ENCODE measurements around the gene FRG2.
"Not testable (repeated sequence)": the region's sequence is repeated elsewhere in the genome, so short reads cannot be mapped to it uniquely, and the experiment has no call there.

Gene FRG2

DNA sequence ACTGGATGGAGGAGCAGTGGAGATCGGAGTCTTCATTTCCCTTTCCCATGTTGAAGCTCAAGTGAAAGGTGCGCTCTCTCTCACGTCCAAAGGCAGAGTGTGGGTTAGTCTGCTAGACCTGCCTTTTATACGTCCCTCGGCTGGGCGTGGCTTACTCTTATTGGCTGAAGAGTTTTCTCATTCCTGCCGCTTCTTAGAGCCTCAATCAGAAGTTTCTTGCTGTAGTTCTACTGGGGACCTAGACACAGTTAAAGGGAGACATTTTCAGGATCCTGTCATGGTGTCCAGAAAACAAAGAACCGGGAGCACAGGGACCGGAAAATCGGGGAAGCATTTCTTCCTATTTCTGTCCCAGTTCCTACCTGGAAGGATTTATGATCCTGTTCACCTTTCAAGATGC lies at the start of gene FRG2:
TSS of gene FRG2 (minus strand) at position 101 of the 400 bp plus-strand sequence. CDS start at position 49, 52 bp downstream.
- in situ Hi-C loops (cut with HindIII; ENCODE audit: low pct_ligation_motif_present, low pct_unique_long_range_greater_than_20kb, low sequenced_read_pairs); DNase-seq: not testable (repeated sequence)

DNA sequence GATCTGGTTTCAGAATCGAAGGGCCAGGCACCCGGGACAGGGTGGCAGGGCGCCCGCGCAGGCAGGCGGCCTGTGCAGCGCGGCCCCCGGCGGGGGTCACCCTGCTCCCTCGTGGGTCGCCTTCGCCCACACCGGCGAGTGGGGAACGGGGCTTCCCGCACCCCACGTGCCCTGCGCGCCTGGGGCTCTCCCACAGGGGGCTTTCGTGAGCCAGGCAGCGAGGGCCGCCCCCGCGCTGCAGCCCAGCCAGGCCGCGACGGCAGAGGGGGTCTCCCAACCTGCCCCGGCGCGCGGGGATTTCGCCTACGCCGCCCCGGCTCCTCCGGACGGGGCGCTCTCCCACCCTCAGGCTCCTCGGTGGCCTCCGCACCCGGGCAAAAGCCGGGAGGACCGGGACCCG lies 41.3 kb upstream of the FRG2 start:
- DNase-seq; in situ Hi-C loops (cut with HindIII; ENCODE audit: low pct_ligation_motif_present, low pct_unique_long_range_greater_than_20kb, low sequenced_read_pairs): not testable (repeated sequence)

DNA sequence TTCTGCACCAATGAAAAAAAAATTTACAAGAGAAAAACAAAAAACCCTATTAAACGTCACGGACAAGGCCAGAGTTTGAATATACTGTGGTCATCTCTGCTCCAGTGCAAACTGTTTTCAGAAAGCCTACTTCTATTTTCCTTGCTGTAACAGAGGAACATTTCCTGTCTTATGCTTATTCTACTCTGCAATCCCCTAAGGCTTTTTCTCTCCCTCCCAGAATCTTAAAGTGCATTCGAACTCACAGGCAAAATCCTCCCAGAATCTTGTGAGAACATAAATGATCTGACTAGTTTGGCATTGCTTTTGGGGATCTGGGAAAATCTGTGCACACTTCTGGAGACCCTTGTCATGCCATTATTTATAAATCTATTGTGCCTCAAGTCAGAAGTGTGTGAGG lies 37.7 kb upstream of the FRG2 start:
- in situ Hi-C loops (cut with HindIII; ENCODE audit: low pct_ligation_motif_present, low pct_unique_long_range_greater_than_20kb, low sequenced_read_pairs); DNase-seq: not testable (repeated sequence)

DNA sequence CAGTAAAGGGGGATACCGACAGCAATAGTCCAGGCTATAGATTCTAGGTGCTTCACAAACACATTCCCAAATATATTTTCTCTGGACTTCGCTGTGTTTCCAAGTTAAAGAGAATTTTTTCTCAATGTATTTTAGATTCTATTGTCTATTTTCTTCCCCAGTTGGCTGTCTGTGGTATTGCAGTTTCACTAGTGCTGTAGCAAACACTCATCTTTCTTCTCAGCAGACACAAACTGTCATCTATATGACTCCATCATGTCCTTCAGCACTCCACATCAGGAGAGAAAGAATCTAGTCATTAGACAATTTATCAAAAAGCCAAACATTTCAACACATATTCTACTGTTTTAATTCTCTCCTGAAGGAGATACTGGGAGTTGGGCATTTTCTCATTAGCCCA lies 37.3 kb upstream of the FRG2 start, which contains the start of gene DBET:
TSS of gene DBET (plus strand) at position 161 of the 400 bp plus-strand sequence.
- in situ Hi-C loops (cut with HindIII; ENCODE audit: low pct_ligation_motif_present, low pct_unique_long_range_greater_than_20kb, low sequenced_read_pairs) = not testable (repeated sequence)

DNA sequence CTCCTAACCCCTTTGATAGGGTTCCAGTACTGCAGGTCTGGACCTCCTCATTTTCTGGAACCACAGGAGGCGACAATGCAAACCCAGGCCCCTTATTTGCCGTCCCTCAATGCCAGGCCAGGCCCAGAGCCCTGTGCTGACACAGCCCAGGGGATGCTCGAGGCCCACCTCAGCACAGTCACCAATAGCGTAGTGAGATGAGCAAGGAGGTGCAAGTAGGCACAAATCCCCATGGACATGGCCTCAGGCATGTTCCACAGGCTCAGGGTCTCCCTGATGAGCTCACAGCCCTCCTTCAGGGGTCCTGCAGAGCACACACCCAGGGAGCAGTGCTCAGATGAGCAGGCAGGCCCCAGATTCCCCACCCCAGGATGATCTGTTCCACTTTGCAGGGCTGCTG lies 31.9 kb upstream of the FRG2 start:
- DNase-seq; in situ Hi-C loops (cut with HindIII; ENCODE audit: low pct_ligation_motif_present, low pct_unique_long_range_greater_than_20kb, low sequenced_read_pairs): not testable (repeated sequence)

More for the DNA sequence above, 37.3 kb upstream of the FRG2 start, which contains the start of gene DBET:
- DNase-seq = not testable (repeated sequence)

DNA sequence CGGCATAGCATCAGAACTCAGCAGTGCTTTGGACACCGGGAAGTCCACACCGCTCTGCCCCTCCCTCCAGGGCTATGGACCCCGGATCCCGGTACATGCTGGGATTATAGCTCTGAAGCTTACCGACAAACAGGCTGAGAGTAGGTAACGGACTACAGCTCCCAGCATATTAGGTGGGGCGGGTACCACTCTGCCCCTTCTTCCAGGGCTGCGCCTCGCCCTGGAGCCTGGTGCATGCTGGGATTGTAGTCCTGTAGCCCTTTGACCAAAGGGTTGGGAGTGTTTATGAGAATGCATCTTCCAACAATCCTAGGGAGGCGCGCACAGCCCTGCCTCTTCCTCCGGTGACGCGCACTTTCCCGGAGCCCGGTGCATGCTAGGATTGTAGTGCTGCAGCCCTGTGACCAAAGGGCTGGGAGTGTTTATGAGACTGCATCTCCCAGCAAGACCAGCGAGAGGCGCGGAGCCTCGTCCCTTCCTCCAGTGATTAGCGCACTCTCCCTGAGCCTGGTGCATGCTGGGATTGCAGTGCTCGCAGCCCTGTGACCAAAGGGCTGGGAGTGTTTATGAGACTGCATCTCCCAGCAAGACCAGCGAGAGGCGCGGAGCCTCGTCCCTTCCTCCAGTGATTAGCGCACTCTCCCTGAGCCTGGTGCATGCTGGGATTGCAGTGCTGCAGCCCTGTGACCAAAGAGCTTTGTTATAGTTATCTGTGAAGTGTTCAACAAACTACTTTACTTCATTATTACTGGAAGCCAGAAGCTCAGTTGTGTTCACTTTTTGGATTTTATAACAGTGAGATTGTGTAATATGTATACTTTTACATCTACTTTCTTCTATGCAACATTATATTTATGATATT lies 22.6 kb upstream of the FRG2 start:
- DNase-seq; in situ Hi-C loops (cut with HindIII; ENCODE audit: low pct_ligation_motif_present, low pct_unique_long_range_greater_than_20kb, low sequenced_read_pairs): not testable (repeated sequence)

DNA sequence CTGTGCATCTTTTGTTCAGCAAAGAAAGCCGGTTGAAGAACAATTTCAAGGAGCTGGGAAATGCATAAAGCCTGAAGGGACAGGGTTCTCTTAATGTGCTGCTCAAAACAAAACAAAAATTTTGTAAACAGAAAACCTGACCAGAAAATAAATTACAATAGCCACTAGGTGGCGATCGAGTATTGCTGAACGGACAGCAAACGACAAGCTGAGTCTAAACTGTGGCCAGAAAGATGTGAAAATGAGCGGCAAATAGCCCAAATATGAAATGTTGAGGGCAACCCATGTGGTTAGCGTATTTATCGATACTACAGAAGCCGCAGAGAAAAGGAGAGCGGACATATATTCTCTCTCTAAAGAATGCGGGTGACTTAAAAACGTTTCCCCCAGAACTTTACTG lies 20.6 kb upstream of the FRG2 start:
- in situ Hi-C loops (cut with HindIII; ENCODE audit: low pct_ligation_motif_present, low pct_unique_long_range_greater_than_20kb, low sequenced_read_pairs); DNase-seq: not testable (repeated sequence)

DNA sequence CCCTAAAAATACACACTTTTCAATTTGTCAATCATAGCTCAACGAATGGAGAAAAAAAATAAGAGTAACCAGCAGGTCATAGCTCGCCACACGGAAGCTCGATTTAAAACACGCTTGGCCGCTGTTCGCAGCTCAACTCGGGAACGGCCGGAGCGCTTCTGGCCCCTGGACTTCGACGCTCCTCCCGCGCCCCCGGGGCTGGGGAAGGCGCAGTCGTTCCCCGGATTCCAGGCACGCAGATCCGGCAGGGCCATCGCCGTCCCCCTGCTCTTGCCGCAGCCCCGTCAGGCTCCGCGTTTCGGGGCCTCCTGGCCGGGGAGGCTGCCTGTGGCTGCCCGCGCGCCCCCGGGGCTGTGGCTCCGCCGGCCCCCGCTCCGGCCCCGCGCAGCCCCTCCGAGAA lies 13.8 kb upstream of the FRG2 start:
- DNase-seq; in situ Hi-C loops (cut with HindIII; ENCODE audit: low pct_ligation_motif_present, low pct_unique_long_range_greater_than_20kb, low sequenced_read_pairs): not testable (repeated sequence)

DNA sequence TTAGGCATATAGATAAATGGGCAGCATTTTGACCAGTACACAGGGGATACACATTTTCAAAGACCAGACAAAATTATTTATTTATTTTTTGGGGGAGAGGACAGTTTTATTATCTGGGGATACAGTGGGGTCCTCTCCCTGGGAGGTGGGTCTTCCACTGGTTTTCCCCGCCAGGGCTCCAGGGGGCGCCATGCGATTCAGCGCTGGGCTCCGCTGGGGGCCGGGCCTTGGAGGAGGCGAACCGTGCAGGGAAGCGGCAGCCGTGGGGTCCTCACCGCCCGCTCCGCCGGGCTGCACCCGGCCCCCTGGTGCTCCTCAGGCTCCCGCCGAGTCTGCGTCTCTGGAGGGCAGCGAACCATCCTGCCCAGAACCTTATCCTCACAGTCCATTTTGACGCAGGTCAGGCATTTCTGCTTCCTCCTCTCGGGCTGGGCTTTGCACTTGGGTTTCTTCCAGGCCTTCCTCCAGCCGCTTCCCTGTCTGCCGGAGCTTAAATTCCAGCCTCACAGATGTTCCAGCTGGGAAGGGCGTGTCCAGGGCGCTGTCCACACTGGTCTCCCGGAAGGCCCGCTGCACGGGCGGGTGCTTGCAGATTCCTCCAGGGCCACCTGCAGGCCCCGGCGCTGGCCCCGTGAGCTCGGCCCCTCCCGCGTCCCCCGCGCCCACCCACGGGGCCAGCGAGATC lies 10.8 kb upstream of the FRG2 start:
- in situ Hi-C loops (cut with HindIII; ENCODE audit: low pct_ligation_motif_present, low pct_unique_long_range_greater_than_20kb, low sequenced_read_pairs); DNase-seq: not testable (repeated sequence)

DNA sequence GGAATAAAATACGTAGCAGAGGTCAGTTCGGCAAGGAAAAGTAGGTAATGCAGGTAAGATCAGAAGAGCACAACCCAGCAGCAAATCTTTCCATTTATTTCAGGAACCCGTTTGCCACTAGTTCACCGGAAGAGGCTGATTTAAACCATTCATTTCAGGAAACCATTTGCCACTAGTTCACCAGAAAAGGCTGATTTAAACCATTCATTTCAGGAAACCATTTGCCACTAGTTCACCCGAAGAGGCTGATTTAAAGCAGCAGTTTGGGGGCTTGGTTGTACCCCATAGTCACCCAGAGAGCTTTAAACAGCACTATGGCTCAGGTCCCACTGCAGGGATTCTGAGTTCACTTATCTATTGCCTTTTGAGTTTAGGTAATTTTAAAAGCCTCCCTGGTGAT lies 4.2 kb upstream of the FRG2 start:
- DNase-seq; in situ Hi-C loops (cut with HindIII; ENCODE audit: low pct_ligation_motif_present, low pct_unique_long_range_greater_than_20kb, low sequenced_read_pairs): not testable (repeated sequence)

DNA sequence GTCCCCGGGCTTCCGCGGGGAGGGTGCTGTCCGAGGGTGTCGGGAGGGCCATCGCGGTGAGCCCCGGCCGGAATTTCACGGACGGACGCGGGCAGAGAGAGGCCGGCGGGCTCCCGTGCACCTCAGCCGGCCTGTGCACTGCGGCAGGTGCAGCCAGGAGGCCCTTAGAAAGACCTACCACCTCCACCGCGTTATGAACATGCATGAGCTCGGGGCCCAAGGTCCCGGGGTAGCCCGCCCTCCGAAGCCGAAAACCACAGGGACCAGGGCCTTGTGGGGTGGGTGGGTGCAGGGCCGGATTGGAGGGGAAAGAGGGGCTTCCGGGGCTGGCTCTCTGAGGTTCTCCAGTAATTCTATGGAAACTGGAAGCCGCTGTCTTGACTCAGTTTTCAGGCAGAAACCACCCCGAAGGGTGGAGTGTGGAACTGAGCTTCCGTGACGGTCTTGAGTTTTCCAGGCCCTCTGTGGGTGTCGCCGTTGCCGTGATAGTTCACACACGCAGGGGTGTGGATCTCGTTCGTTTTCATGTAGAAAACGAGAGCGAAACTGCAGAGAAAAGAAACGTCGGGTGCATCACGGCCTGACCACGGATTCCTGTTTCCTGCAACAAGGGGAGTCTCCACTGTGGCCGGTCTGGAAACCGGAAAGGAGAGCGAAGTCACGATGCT lies 4.3 kb downstream of the FRG2 start:
- in situ Hi-C loops (cut with HindIII; ENCODE audit: low pct_ligation_motif_present, low pct_unique_long_range_greater_than_20kb, low sequenced_read_pairs); DNase-seq: not testable (repeated sequence)

DNA sequence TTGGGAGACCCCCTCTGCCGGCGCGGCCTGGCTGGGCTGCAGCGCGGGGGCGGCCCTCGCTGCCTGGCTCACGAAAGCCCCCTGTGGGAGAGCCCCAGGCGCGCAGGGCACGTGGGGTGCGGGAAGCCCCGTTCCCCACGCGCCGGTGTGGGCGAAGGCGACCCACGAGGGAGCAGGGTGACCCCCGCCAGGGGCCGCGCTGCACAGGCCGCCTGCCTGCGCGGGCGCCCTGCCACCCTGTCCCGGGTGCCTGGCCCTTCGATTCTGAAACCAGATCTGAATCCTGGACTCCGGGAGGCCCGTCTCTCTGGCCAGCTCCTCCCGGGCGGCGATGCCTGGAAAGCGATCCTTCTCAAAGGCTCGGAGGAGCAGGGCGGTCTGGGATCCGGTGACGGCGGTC lies 5.1 kb downstream of the FRG2 start:
- DNase-seq; in situ Hi-C loops (cut with HindIII; ENCODE audit: low pct_ligation_motif_present, low pct_unique_long_range_greater_than_20kb, low sequenced_read_pairs): not testable (repeated sequence)

DNA sequence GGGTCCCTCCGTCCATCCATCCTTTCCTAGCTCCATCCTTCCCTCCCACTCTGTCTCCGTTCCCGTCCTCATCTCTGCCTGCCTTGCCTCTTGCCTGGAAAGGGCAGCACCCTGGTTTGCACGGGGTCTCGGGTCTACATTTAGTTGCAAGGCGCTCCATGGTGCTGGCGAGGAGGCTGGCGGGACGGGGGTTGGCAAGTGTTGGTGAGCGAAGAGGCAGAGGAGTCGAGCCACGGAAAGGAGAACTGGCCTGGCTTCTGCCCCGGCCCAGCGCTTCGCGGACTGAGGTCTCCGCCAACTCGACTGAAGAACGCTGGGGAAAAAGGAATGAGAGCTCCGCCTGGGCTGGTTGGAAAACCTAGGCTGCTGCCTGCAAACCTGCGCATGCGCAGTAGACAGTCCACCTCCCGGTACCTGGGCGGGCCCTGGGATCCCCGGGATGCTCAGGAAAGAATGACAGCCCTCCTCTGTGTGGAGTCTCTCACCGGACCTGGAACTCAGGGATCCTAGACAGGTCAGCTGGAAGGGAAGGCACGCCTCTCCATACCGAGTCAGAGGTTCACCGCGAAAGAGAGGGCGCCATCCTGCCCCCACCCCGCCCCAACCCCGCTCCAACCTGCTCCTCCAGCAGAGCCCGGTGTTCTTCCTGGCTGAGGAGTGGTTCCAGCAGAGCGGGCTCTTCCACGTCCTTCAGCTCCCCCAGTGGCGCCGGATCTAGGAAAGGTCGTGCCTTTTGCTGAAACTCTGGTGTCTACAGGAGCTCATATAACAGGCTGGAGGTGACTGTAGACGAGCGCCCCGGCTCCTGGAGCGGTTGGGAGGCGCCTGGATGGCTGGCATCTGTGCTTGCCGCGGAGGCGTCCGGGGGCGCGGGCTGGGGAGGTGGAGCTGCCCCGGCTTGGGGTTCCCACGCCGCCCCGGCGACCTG lies 6.0 kb downstream of the FRG2 start:
- peak; percentile 81 for DNase-seq
- in situ Hi-C loops (cut with HindIII; ENCODE audit: low pct_ligation_motif_present, low pct_unique_long_range_greater_than_20kb, low sequenced_read_pairs) = no loop called here

DNA sequence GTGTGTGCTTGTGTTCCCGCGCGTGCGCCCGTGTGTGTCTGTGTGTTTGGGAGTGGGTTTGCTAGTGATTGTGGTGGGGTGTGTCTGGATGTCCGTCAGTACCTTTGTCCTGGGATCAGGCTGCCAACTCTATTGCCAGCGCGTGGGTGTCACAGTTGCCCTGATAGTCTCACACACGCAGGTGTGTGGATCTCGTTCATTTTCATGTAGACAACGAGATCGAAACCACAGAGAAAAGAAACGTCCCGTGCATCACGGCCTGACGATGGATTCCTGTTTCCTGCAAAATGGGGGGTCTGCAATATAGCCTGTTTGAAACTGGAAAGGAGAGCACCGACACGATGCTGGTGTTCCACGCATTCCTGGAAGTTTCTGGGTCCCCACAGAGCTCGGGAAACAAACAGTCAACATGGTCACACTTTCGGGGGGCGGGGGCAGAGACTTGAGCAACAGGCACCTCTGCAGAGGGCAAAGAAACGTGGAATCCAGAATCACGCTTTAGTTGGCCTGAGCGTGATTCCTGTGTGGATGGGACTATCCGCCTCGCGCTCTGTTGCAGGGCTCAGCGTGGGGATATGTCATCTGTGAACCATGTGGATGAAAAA lies 7.1 kb downstream of the FRG2 start:
- in situ Hi-C loops (cut with HindIII; ENCODE audit: low pct_ligation_motif_present, low pct_unique_long_range_greater_than_20kb, low sequenced_read_pairs); DNase-seq: not testable (repeated sequence)

DNA sequence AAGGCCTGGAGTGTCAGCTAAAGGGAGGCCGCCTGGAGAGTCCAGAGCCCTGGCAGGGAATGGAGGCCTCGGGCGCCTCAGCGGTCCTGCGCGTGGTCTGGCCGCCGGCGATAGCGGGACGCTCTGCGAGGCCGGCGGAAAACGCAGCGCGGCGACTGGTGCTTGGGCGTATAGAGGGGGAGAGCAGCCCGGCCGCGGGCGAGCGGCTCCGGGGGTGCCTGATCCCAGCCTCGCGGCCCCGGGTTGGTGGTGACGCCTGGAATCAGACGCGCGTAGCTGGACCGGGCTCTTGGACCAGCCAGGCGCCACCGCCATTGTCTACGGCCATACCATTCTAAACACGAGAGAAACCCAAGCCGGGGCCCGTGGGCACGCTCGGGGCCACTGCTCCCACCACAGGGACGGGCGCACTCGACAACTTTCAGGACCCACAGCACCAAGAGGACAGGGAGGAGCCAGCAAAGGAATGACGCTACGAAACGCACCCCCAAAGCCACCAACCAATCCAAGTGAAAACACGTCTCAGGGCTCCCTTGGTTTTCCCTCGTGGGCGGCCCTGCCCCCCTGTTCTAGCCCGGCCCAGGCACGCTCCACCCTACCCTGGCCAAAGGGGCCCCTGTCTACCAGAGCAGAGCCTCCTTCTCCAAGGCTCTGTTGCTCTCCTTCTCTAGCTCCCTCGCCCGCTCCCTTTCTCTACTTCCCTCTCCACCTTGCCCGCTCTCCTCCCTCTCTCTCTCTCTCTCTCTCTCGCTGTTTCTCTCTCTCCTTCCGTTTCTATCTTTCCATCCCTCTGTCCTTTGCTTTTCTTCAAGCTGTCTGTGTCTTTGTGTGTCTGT lies 7.8 kb downstream of the FRG2 start:
- DNase-seq = no peak
- in situ Hi-C loops (cut with HindIII; ENCODE audit: low pct_ligation_motif_present, low pct_unique_long_range_greater_than_20kb, low sequenced_read_pairs) = no loop called here

DNA sequence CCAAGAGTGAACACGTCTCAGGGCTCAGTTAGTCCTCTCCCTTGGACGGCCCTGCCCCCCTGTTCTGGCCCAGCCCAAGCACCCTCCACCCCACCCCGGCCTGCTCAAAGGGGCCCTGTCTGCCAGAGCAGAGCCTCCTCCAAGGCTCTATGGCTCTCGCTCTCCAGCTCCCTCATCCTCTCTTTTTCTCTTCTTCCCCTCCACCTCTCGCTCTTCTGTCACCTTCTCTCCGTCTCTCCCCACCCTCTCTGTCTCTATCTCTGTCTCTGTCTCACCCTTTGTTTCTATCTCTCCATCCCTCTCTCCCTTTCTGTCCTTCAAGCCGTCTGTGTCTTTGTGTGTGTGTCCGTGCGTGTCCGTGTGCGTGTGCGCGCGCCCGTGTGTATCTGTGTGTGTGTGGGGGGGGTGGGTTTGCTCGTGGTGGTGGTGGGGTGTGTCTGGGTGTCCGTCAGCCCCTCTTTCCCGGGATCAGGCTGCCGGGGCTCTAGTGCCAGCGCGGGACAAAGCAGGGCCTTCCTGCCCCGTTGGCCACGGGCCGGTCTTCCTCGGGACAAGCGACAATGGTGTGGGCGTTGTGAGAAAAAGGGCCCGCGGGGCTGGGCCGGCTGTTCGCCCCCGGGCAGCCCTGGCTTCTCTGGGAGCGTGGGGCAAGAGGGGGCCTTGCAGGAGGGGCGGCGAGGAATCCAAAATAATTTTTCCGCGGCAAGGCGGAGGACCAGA lies 8.7 kb downstream of the FRG2 start:
- in situ Hi-C loops (cut with HindIII; ENCODE audit: low pct_ligation_motif_present, low pct_unique_long_range_greater_than_20kb, low sequenced_read_pairs) = no loop called here
- DNase-seq = no peak
